SK-N-MC (cell line): Measurements from ENCODE around the gene ZCCHC17.

ENCODE experiments used
- EZH2 ChIP-seq: fragments of 200-600 bp; sonication (generic); IDR thresholded peaks from one replicate; pipeline ENCODE4 v1.6.1; 2017; ENCODE audit warnings: antibody characterized with exemption
- FOXP2 ChIP-seq: optimal IDR thresholded peaks from 2 replicates; pipeline ENCODE3; 2011; ENCODE audit warnings: mild to moderate bottlenecking, moderate library complexity; ENCODE audit not compliant: insufficient read depth; ENCODE audit errors: extremely low read length, control extremely low read depth
- POLR2AphosphoS5 ChIP-seq: IDR thresholded peaks from 2 replicates; pipeline ENCODE4 v1.6.1; 2012; ENCODE audit warnings: mild to moderate bottlenecking, low read depth, low read length, borderline replicate concordance

DNA sequence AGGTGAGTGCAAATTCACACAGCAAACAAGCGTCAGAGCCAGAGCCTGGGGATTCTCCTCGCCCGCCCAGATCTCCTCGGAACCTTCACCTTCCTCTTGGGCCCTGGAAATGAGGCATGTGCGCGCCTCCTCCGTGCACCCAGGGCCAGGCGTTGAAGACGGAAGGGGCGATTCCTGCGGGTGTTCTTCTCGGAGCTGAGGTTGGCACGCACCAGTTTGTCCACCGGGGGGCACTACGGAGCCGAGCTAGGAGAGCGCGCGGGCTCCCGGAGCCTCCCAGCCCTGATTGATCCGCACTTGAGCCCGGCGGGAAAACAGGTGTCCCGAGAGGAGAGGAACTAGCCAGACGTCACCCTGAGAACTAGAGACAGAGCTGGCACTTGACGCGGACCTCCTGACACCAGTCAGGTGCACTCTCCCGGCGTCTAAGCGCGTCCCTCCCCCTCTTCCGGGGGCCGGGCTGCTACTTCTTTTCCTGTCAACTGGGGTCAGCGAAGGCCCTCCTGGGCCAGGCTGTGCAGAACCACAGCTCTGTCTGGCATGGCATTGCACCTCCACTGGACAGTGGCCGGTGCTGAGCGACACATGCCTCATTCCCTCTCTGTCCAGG is 97.9 kb downstream of the ZCCHC17 start:
- TF ChIP-seq EZH2 (no peak), POLR2AphosphoS5 (no peak), FOXP2 (no peak)
